Measurements from ENCODE around the gene ZNF594.

Gene ZNF594

DNA sequence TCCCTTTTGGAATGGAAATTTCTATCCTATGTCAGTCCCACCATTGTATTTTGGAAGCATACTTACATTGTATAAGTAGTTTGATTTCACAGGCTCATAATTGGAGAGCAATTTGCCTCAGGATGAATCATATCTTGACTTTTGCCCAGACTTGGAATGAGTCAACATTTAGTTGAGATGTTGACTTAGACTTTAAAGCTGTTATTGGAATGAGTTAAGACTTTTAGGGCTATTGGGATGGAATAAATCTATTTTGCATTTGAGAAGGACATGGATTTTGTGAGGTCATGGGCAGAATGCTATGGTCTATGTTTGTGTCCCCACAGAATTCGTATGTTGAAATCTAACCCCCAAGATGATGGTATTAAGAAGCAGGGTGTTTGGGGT lies 12.2 kb upstream of the ZNF594 start:
- H3K9me3 Mint-ChIP-seq, result peaks cover 9% of the 10 kb centered on the region
- H3K27ac Mint-ChIP-seq, result no peak overlapping the region
- peaks cover 36% of the 10 kb centered on the region for H3K36me3 Mint-ChIP-seq (ENCODE audit: low read depth)
- no peak for DNase-seq
- no peaks in the 10 kb centered on the region for H3K4me1 Mint-ChIP-seq
- H3K4me3 Mint-ChIP-seq, result no peak overlapping the region
- peaks cover 9% of the 10 kb centered on the region for H3K27me3 Mint-ChIP-seq (ENCODE audit: low read depth, poor library complexity)
- TF ChIP-seq, protein P1, sequence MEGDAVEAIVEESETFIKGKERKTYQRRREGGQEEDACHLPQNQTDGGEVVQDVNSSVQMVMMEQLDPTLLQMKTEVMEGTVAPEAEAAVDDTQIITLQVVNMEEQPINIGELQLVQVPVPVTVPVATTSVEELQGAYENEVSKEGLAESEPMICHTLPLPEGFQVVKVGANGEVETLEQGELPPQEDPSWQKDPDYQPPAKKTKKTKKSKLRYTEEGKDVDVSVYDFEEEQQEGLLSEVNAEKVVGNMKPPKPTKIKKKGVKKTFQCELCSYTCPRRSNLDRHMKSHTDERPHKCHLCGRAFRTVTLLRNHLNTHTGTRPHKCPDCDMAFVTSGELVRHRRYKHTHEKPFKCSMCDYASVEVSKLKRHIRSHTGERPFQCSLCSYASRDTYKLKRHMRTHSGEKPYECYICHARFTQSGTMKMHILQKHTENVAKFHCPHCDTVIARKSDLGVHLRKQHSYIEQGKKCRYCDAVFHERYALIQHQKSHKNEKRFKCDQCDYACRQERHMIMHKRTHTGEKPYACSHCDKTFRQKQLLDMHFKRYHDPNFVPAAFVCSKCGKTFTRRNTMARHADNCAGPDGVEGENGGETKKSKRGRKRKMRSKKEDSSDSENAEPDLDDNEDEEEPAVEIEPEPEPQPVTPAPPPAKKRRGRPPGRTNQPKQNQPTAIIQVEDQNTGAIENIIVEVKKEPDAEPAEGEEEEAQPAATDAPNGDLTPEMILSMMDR (IDR thresholded peaks at IDR 0.05), result no peak

- Mint-ChIP-seq H3K27ac (no peak overlapping the region), H3K9me3 (peaks cover 9% of the 10 kb centered on the region)
These were observed 11.7 kb upstream of the ZNF594 start for GRCh38 chr17:5203178-5203907.

GRCh38 chr17:5201011-5201410 lies 9.3 kb upstream of the ZNF594 start:
- peaks cover 9% of the 10 kb centered on the region for H3K9me3 Mint-ChIP-seq
- no peak overlapping the region for H3K27ac Mint-ChIP-seq
- DNase-seq, result no peak
- peaks cover 24% of the 10 kb centered on the region for H3K36me3 Mint-ChIP-seq (ENCODE audit: low read depth)
- peaks cover 6% of the 10 kb centered on the region for H3K27me3 Mint-ChIP-seq (ENCODE audit: low read depth, poor library complexity)
- TF ChIP-seq, protein P1 (IDR thresholded peaks at IDR 0.05), result no peak
- H3K4me1 Mint-ChIP-seq, result no peaks in the 10 kb centered on the region
- H3K4me3 Mint-ChIP-seq, result no peak overlapping the region

More at GRCh38 chr17:5203178-5203907, 11.7 kb upstream of the ZNF594 start:
- H3K4me3 Mint-ChIP-seq, result no peak overlapping the region
- peaks cover 32% of the 10 kb centered on the region for H3K36me3 Mint-ChIP-seq (ENCODE audit: low read depth)
- TF ChIP-seq, protein P1 (IDR thresholded peaks at IDR 0.05), result no peak
- peaks cover 9% of the 10 kb centered on the region for H3K27me3 Mint-ChIP-seq (ENCODE audit: low read depth, poor library complexity)
- no peak for DNase-seq
- no peaks in the 10 kb centered on the region for H3K4me1 Mint-ChIP-seq

GRCh38 chr17:5200360-5200759 lies 8.7 kb upstream of the ZNF594 start:
- no peak for DNase-seq

DNA sequence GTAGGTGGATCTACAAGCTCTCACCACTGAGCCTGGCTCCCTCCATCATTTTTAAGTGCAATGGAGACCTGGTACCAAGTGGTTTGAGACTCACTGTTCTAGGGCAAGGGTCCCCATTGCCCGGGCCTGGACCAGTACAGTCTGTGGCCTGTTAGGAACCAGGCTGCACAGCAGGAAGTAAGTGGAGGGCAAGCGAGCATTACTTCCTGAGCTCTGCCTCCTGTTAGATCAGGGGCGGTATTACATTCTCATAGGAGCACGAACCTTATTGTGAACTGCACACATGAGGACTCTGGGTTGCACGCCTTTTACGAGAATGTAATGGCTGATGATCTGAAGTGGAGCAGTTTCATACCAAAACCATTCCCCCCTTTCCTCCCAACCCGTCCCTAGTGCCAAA lies 6.8 kb upstream of the ZNF594 start:
- no peak for DNase-seq
- no peak overlapping the region for H3K27ac Mint-ChIP-seq
- H3K27me3 Mint-ChIP-seq (ENCODE audit: low read depth, poor library complexity), result peaks cover 3% of the 10 kb centered on the region
- H3K4me1 Mint-ChIP-seq, result no peaks in the 10 kb centered on the region
- H3K36me3 Mint-ChIP-seq (ENCODE audit: low read depth), result peaks cover 19% of the 10 kb centered on the region
- H3K9me3 Mint-ChIP-seq, result no peaks in the 10 kb centered on the region
- no peak overlapping the region for H3K4me3 Mint-ChIP-seq
- TF ChIP-seq, protein P1 (IDR thresholded peaks at IDR 0.05), result no peak

More at GRCh38 chr17:5200360-5200759, 8.7 kb upstream of the ZNF594 start:
- Mint-ChIP-seq H3K4me1 (no peaks in the 10 kb centered on the region), H3K9me3 (peaks cover 9% of the 10 kb centered on the region), H3K27me3 (ENCODE audit: low read depth, poor library complexity) (peaks cover 6% of the 10 kb centered on the region), H3K4me3 (no peak overlapping the region), H3K27ac (no peak overlapping the region), H3K36me3 (ENCODE audit: low read depth) (peaks cover 28% of the 10 kb centered on the region)
- TF ChIP-seq, protein P1 (IDR thresholded peaks at IDR 0.05), result no peak

DNA sequence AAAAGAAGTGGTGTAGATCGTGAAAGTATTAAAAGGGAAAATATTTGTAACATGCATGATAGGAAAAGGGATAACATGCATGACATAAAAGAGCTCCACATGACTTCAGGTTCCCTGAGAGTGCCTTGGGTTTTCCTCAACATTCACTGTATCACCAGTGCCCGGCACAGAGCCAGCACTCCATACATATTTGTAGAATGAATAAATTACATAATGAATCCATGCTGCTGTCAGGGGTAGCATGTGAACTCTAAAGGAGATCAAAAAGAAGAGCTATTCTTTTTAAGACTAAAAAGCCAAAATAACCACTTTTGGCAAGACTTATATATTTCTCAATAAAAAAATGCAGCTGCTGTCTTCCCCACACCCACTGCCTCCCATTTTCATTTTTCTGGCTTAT lies 2.7 kb upstream of the ZNF594 start:
- no peak for DNase-seq
- TF ChIP-seq, protein P1 (IDR thresholded peaks at IDR 0.05), result no peak
- peaks cover 13% of the 10 kb centered on the region for H3K27me3 Mint-ChIP-seq (ENCODE audit: low read depth, poor library complexity)
- no peak overlapping the region for H3K27ac Mint-ChIP-seq
- peaks cover 19% of the 10 kb centered on the region for H3K4me1 Mint-ChIP-seq
- H3K4me3 Mint-ChIP-seq, result no peak overlapping the region
- peaks cover 36% of the 10 kb centered on the region for H3K9me3 Mint-ChIP-seq
- peaks cover 33% of the 10 kb centered on the region for H3K36me3 Mint-ChIP-seq (ENCODE audit: low read depth)
